WTC11 (cell line): ENCODE data around the gene RPH3AL. TPM values are rescaled to one million over a fixed set of nuclear protein-coding genes. Genes with fewer than 3 reads are reported as not detected.

Experiments
- ATAC-seq: fragments of 200-7000 bp; cut with Tn5 transposase; 2 replicates; pipeline ENCODE4 v1.10.0; 2021; ENCODE audit warnings: mild to moderate bottlenecking, moderate library complexity
- CTCF ChIA-PET: fragments of 300-600 bp; sonication (Branson Sonifier 250); formaldehyde crosslinking; loops from one replicate; lab custom pipeline; 2021; ENCODE audit warnings: antibody characterized with exemption; lab: Charles Lee
- POLR2A ChIA-PET: fragments of 350-600 bp; sonication (Branson Sonifier 250); formaldehyde crosslinking; loops from one replicate; lab custom pipeline; 2021; ENCODE audit warnings: antibody characterized with exemption; lab: Charles Lee
- DNase-seq: peaks from one replicate; pipeline ENCODE4 v3.0.0; 2021; ENCODE audit warnings: low spot score
- H3K27ac Mint-ChIP-seq: 2 replicates; pipeline ENCODE4 v1.8.0; 2021; ENCODE audit warnings: mixed read lengths
- H3K27me3 Mint-ChIP-seq: 2 replicates; pipeline ENCODE4 v1.8.0; 2021; ENCODE audit warnings: low read depth, mild to moderate bottlenecking, moderate library complexity, mixed read lengths
- H3K36me3 Mint-ChIP-seq: 2 replicates; pipeline ENCODE4 v1.8.0; 2021; ENCODE audit warnings: mixed read lengths
- H3K4me1 Mint-ChIP-seq: 2 replicates; pipeline ENCODE4 v1.8.0; 2022; ENCODE audit warnings: mixed read lengths
- H3K4me3 Mint-ChIP-seq: 2 replicates; pipeline ENCODE4 v1.8.0; 2021; ENCODE audit warnings: mild to moderate bottlenecking, moderate library complexity, mixed read lengths
- H3K9me3 Mint-ChIP-seq: 2 replicates; pipeline ENCODE4 v1.8.0; 2021; ENCODE audit warnings: mixed read lengths
- CTCF ChIP-seq: fragments of 200-600 bp; IDR thresholded peaks from 2 replicates; pipeline ENCODE4 v1.8.0; 2022; ENCODE audit warnings: antibody characterized with exemption
- GTF2I ChIP-seq: fragments of 250-450 bp; sonication (Bioruptor Pico); conservative IDR thresholded peaks from 2 replicates; pipeline ENCODE4 v1.4.0; 2021; ENCODE audit warnings: mild to moderate bottlenecking
- HMGA2 ChIP-seq: fragments of 250-450 bp; sonication (Bioruptor Pico); IDR thresholded peaks from 2 replicates; pipeline ENCODE4 v1.4.0; 2021; ENCODE audit warnings: mild to moderate bottlenecking, moderate library complexity
- JAZF1 ChIP-seq: fragments of 250-450 bp; sonication (Bioruptor Pico); IDR thresholded peaks from 2 replicates; pipeline ENCODE4 v1.9.0; 2021; ENCODE audit warnings: moderate library complexity, mild to moderate bottlenecking, inconsistent platforms
- JUN ChIP-seq: sonication (generic); formaldehyde crosslinking; IDR thresholded peaks from 2 replicates; pipeline ENCODE4 v1.8.0; 2023; ENCODE audit warnings: mild to moderate bottlenecking, missing genetic modification reagents
- MLX ChIP-seq: sonication (generic); formaldehyde crosslinking; IDR thresholded peaks from 2 replicates; pipeline ENCODE4 v1.8.1; 2023; ENCODE audit warnings: mild to moderate bottlenecking, missing genetic modification reagents, moderate library complexity
- MYBL2 ChIP-seq: sonication (generic); formaldehyde crosslinking; IDR thresholded peaks from 2 replicates; pipeline ENCODE4 v1.8.1; 2023; ENCODE audit warnings: mild to moderate bottlenecking, moderate library complexity, missing genetic modification reagents
- NFYB ChIP-seq: sonication (generic); formaldehyde crosslinking; conservative IDR thresholded peaks from 2 replicates; pipeline ENCODE4 v1.8.0; 2022; ENCODE audit warnings: low read depth, missing genetic modification reagents
- OVOL2 ChIP-seq: fragments of 250-450 bp; sonication (Bioruptor Pico); IDR thresholded peaks from 2 replicates; pipeline ENCODE4 v1.9.0; 2021; ENCODE audit warnings: mild to moderate bottlenecking, borderline replicate concordance
- TEAD4 ChIP-seq: sonication (generic); formaldehyde crosslinking; IDR thresholded peaks from 2 replicates; pipeline ENCODE4 v1.8.0; 2022; ENCODE audit warnings: mild to moderate bottlenecking, missing genetic modification reagents
- USF2 ChIP-seq: sonication (generic); formaldehyde crosslinking; IDR thresholded peaks from 2 replicates; pipeline ENCODE4 v1.8.1; 2023; ENCODE audit warnings: mild to moderate bottlenecking, missing genetic modification reagents, moderate library complexity
- ZMAT4 ChIP-seq: fragments of 250-450 bp; sonication (Bioruptor Pico); IDR thresholded peaks from 2 replicates; pipeline ENCODE4 v1.9.0; 2021; ENCODE audit warnings: mild to moderate bottlenecking
- ZNF232 ChIP-seq: sonication (generic); formaldehyde crosslinking; IDR thresholded peaks from 2 replicates; pipeline ENCODE4 v1.8.0; 2022; ENCODE audit warnings: mild to moderate bottlenecking, missing genetic modification reagents
- ZNF532 ChIP-seq: fragments of 250-450 bp; sonication (Bioruptor Pico); IDR thresholded peaks from 2 replicates; pipeline ENCODE4 v1.9.0; 2021; ENCODE audit warnings: mild to moderate bottlenecking, borderline replicate concordance
- total RNA-seq: library from RNA; stranded (reverse); gene quantifications from 3 replicates; pipeline ENCODE4 v1.2.3, GENCODE V29; 2021

RPH3AL gene
- total RNA-seq, 1 experiment from 2014 or later = 2.0 TPM

GRCh38 chr17:218432-219110 lies 134.0 kb downstream of the RPH3AL start (continued):
- no peak for TF ChIP-seq MLX
- no peak for TF ChIP-seq TEAD4 (CRISPR knock-in tag)
- TF ChIP-seq MYBL2 (CRISPR knock-in tag) = no peak
- TF ChIP-seq, all 79 proteins: peak for 0

GRCh38 chr17:216625-217024 lies 136.0 kb downstream of the RPH3AL start:
- ChIA-PET POLR2A (no interaction called here), CTCF (no interaction called here)
- no peaks in the 10 kb centered on the region for H3K36me3 Mint-ChIP-seq
- no peaks in the 10 kb centered on the region; the same call in 1 of the 2 replicates for H3K4me1 Mint-ChIP-seq
- H3K4me3 Mint-ChIP-seq = no peak overlapping the region
- DNase-seq (no peak), ATAC-seq (no peak)
- H3K27me3 Mint-ChIP-seq = no peaks in the 10 kb centered on the region
- TF ChIP-seq GTF2I (CRISPR knock-in tag) (no peak), CTCF (no peak), OVOL2 (CRISPR knock-in tag) (no peak), USF2 (CRISPR knock-in tag) (no peak), ZMAT4 (CRISPR knock-in tag) (no peak), HMGA2 (CRISPR knock-in tag) (no peak), ZNF232 (CRISPR knock-in tag) (no peak), JUN (CRISPR knock-in tag) (no peak), JAZF1 (CRISPR knock-in tag) (no peak), NFYB (CRISPR knock-in tag) (no peak), ZNF532 (CRISPR knock-in tag) (no peak)
- H3K9me3 Mint-ChIP-seq = no peaks in the 10 kb centered on the region
- H3K27ac Mint-ChIP-seq = no peak overlapping the region
